Measurements from ENCODE around the gene AFF3.

Gene AFF3

GRCh38 chr2:99810225-99810624 is 332.2 kb downstream of the AFF3 start:
- no peak overlapping the region for H3K27ac ChIP-seq (ENCODE audit: low read depth, low read length)
- H3K4me3 ChIP-seq (ENCODE audit: low read length) = no peak overlapping the region
- no peaks in the 10 kb centered on the region for H3K27me3 ChIP-seq (ENCODE audit: control insufficient read depth, insufficient read depth, low read length)
- no peaks in the 10 kb centered on the region for H3K36me3 ChIP-seq (ENCODE audit: control insufficient read depth, insufficient read depth, low read length)
- H3K9ac ChIP-seq (ENCODE audit: low read length) = no peak overlapping the region
- no peaks in the 10 kb centered on the region for H3K4me1 ChIP-seq (ENCODE audit: control insufficient read depth, insufficient read depth, low read length)

DNA sequence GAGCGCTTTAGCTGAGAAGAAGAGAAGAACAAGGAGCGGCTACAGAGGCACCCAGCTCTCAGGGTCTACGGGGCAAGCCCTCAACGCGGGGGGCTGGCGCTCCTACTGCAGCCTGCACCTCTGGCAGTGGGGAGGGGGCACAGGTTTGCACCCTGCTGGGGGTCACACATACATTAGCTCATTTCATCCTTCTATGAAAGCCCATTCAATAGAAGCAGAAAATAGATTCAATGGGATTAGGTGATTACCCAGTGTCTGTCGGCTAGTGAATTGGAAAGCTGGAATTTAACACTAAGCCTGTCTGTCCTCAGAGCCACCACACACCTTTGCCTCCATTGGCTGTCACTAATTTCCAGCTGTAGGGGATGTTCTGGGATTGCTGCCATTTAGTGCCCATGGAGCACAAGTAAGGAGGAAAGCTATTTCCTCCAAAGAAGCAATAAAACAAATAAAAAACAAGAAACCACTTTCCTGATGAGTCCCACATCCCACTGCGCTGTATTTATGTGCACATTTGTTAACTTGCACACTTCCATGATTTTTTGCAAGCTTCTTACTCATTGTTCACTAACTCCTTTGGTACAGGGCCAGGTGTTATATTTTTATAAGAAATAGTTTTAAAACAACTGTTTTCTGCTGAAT is 333.0 kb downstream of the AFF3 start:
- Histone ChIP-seq H3K27me3 (ENCODE audit: control insufficient read depth, insufficient read depth, low read length) (no peaks in the 10 kb centered on the region), H3K9ac (ENCODE audit: low read length) (no peak overlapping the region), H3K36me3 (ENCODE audit: control insufficient read depth, insufficient read depth, low read length) (no peaks in the 10 kb centered on the region), H3K4me3 (ENCODE audit: low read length) (no peak overlapping the region), H3K4me1 (ENCODE audit: control insufficient read depth, insufficient read depth, low read length) (no peaks in the 10 kb centered on the region), H3K27ac (ENCODE audit: low read depth, low read length) (no peak overlapping the region)

GRCh38 chr2:99808361-99809200 is 333.8 kb downstream of the AFF3 start:
- no peaks in the 10 kb centered on the region for H3K4me1 ChIP-seq (ENCODE audit: control insufficient read depth, insufficient read depth, low read length)
- H3K27ac ChIP-seq (ENCODE audit: low read depth, low read length) = no peak overlapping the region

GRCh38 chr2:99806758-99807157 is 335.6 kb downstream of the AFF3 start:
- Histone ChIP-seq H3K4me3 (ENCODE audit: low read length) (no peak overlapping the region), H3K27ac (ENCODE audit: low read depth, low read length) (no peak overlapping the region), H3K4me1 (ENCODE audit: control insufficient read depth, insufficient read depth, low read length) (no peaks in the 10 kb centered on the region), H3K27me3 (ENCODE audit: control insufficient read depth, insufficient read depth, low read length) (no peaks in the 10 kb centered on the region), H3K9ac (ENCODE audit: low read length) (no peak overlapping the region), H3K36me3 (ENCODE audit: control insufficient read depth, insufficient read depth, low read length) (no peaks in the 10 kb centered on the region)

More at GRCh38 chr2:99808361-99809200, 333.8 kb downstream of the AFF3 start:
- Histone ChIP-seq H3K36me3 (ENCODE audit: control insufficient read depth, insufficient read depth, low read length) (no peaks in the 10 kb centered on the region), H3K4me3 (ENCODE audit: low read length) (no peak overlapping the region), H3K9ac (ENCODE audit: low read length) (no peak overlapping the region), H3K27me3 (ENCODE audit: control insufficient read depth, insufficient read depth, low read length) (no peaks in the 10 kb centered on the region)

GRCh38 chr2:99805930-99806476 is 336.4 kb downstream of the AFF3 start:
- Histone ChIP-seq H3K36me3 (ENCODE audit: control insufficient read depth, insufficient read depth, low read length) (no peaks in the 10 kb centered on the region), H3K27ac (ENCODE audit: low read depth, low read length) (no peak overlapping the region), H3K9ac (ENCODE audit: low read length) (no peak overlapping the region), H3K4me3 (ENCODE audit: low read length) (no peak overlapping the region), H3K4me1 (ENCODE audit: control insufficient read depth, insufficient read depth, low read length) (no peaks in the 10 kb centered on the region), H3K27me3 (ENCODE audit: control insufficient read depth, insufficient read depth, low read length) (no peaks in the 10 kb centered on the region)

DNA sequence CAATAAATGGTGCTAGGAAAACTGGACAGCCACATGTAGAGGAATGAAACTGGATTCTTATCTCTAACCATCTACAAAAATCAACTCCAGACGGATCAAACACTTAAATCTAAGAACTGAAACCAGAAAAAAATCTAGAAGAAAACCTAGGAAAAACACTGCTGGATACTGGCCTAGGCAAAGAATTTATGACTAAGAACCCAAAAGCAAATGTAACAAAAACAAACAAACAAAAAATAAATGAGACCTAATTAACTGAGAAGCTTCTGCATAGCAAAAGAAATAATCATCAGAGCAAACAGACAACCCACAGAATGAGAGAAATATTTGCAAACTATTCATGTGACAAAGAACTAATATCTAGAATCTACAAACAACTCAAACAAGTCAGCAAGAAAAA is 338.5 kb downstream of the AFF3 start:
- no peak overlapping the region for H3K27ac ChIP-seq (ENCODE audit: low read depth, low read length)
- H3K4me1 ChIP-seq (ENCODE audit: control insufficient read depth, insufficient read depth, low read length) = no peaks in the 10 kb centered on the region
- H3K36me3 ChIP-seq (ENCODE audit: control insufficient read depth, insufficient read depth, low read length) = no peaks in the 10 kb centered on the region
- H3K27me3 ChIP-seq (ENCODE audit: control insufficient read depth, insufficient read depth, low read length) = no peaks in the 10 kb centered on the region
- H3K4me3 ChIP-seq (ENCODE audit: low read length) = no peak overlapping the region
- no peak overlapping the region for H3K9ac ChIP-seq (ENCODE audit: low read length)

DNA sequence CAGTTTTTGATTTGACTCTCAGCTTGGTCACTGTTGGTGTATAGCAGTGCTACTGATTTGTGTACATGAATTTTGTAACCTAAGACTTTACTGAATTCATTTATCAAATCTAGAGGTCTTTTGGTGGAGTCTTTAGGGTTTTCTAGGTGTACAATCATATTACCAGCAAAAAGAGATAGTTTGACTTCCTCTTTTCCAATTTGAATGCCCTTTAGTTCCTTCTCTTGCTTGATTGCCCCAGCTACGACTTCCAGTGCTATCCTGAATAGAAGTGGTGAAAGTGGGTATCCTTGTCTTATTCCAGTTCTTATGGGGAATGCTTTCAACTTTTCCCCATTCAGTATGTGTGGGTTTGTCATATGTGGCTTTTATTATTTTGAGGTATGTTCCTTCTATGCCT is 339.7 kb downstream of the AFF3 start:
- Histone ChIP-seq H3K9ac (ENCODE audit: low read length) (no peak overlapping the region), H3K4me1 (ENCODE audit: control insufficient read depth, insufficient read depth, low read length) (no peaks in the 10 kb centered on the region), H3K27ac (ENCODE audit: low read depth, low read length) (no peak overlapping the region), H3K27me3 (ENCODE audit: control insufficient read depth, insufficient read depth, low read length) (no peaks in the 10 kb centered on the region), H3K36me3 (ENCODE audit: control insufficient read depth, insufficient read depth, low read length) (no peaks in the 10 kb centered on the region), H3K4me3 (ENCODE audit: low read length) (no peak overlapping the region)

GRCh38 chr2:99801327-99801901 is 341.0 kb downstream of the AFF3 start:
- Histone ChIP-seq H3K4me1 (ENCODE audit: control insufficient read depth, insufficient read depth, low read length) (no peaks in the 10 kb centered on the region), H3K9ac (ENCODE audit: low read length) (no peak overlapping the region), H3K4me3 (ENCODE audit: low read length) (no peak overlapping the region), H3K27me3 (ENCODE audit: control insufficient read depth, insufficient read depth, low read length) (no peaks in the 10 kb centered on the region), H3K27ac (ENCODE audit: low read depth, low read length) (no peak overlapping the region), H3K36me3 (ENCODE audit: control insufficient read depth, insufficient read depth, low read length) (no peaks in the 10 kb centered on the region)

DNA sequence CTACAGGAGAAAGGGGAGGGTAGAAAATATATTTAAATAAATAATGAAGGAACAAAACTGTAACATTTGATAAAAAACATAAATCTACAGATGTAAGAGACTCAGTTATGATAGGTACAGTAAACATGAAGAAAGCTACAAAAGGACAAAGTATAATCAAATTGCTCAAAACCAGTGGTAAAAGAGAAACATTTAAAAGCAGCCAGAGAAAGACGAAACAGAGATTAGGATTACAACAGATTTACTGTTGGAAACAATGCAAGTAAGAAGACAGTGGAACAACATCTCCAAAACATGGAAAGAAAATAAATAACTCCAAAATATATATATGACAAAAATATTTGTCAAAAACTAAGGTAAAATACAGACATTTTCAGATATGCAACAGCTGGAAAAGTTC is 344.9 kb downstream of the AFF3 start:
- Histone ChIP-seq H3K4me3 (ENCODE audit: low read length) (no peak overlapping the region), H3K4me1 (ENCODE audit: control insufficient read depth, insufficient read depth, low read length) (no peaks in the 10 kb centered on the region), H3K36me3 (ENCODE audit: control insufficient read depth, insufficient read depth, low read length) (no peaks in the 10 kb centered on the region), H3K27me3 (ENCODE audit: control insufficient read depth, insufficient read depth, low read length) (no peaks in the 10 kb centered on the region), H3K9ac (ENCODE audit: low read length) (no peak overlapping the region), H3K27ac (ENCODE audit: low read depth, low read length) (no peak overlapping the region)

GRCh38 chr2:99794414-99794813 is 348.0 kb downstream of the AFF3 start:
- H3K27ac ChIP-seq (ENCODE audit: low read depth, low read length) = no peak overlapping the region
- H3K4me1 ChIP-seq (ENCODE audit: control insufficient read depth, insufficient read depth, low read length) = no peaks in the 10 kb centered on the region
- no peak overlapping the region for H3K9ac ChIP-seq (ENCODE audit: low read length)
- H3K27me3 ChIP-seq (ENCODE audit: control insufficient read depth, insufficient read depth, low read length) = no peaks in the 10 kb centered on the region
- no peak overlapping the region for H3K4me3 ChIP-seq (ENCODE audit: low read length)
- no peaks in the 10 kb centered on the region for H3K36me3 ChIP-seq (ENCODE audit: control insufficient read depth, insufficient read depth, low read length)

DNA sequence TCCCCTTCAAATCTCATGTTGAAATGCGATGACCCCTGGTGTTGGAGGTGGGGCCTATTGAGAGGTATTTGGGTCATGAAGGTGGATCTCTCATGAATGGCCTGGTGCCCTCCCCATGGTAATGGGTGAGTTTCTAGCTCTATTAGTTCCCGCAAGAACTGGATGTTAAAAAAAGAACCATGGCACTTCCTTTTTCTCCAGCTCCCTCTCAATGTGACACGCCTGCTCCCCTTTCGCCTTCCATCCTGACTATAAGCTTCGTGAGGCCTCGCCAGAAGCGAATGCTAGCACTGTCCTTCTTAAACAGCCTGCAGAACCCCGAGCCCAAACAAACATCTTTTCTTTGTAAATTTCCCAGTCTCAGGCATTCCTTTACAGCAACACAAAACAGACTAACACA is 349.4 kb downstream of the AFF3 start:
- Histone ChIP-seq H3K9ac (ENCODE audit: low read length) (no peak overlapping the region), H3K27ac (ENCODE audit: low read depth, low read length) (no peak overlapping the region), H3K4me3 (ENCODE audit: low read length) (no peak overlapping the region), H3K4me1 (ENCODE audit: control insufficient read depth, insufficient read depth, low read length) (no peaks in the 10 kb centered on the region), H3K27me3 (ENCODE audit: control insufficient read depth, insufficient read depth, low read length) (no peaks in the 10 kb centered on the region), H3K36me3 (ENCODE audit: control insufficient read depth, insufficient read depth, low read length) (no peaks in the 10 kb centered on the region)

DNA sequence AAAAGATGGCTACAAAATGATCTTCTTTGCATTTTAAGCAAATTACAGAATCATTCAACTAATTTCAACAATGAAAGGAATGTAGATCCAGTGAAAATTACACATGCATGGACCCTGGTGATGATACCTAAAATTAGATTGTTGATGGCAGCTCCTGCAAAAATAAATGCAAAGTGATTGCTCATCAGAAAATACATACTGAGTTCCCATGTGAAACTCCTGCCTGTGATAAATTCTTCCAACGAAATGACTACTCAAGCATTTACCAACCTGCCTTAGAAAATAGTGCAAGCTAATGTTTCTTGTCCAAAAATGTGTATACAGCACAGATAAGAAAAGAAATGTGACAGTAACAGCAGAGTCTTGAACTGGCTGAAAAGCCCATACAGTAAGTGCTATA is 352.5 kb downstream of the AFF3 start:
- H3K36me3 ChIP-seq (ENCODE audit: control insufficient read depth, insufficient read depth, low read length) = no peaks in the 10 kb centered on the region
- no peaks in the 10 kb centered on the region for H3K27me3 ChIP-seq (ENCODE audit: control insufficient read depth, insufficient read depth, low read length)
- no peaks in the 10 kb centered on the region for H3K4me1 ChIP-seq (ENCODE audit: control insufficient read depth, insufficient read depth, low read length)
- H3K27ac ChIP-seq (ENCODE audit: low read depth, low read length) = no peak overlapping the region
- H3K9ac ChIP-seq (ENCODE audit: low read length) = no peak overlapping the region
- no peak overlapping the region for H3K4me3 ChIP-seq (ENCODE audit: low read length)
